GM19351 (cell line): Measurements from ENCODE around the gene TMEM51.

Experiments used
- ATAC-seq: cut with Tn5 transposase; IDR thresholded peaks from one replicate; pipeline ENCODE4 v1.9.1; 2021; ENCODE audit warnings: mild to moderate bottlenecking, moderate library complexity; ENCODE audit not compliant: unreplicated experiment

The TMEM51 gene

GRCh38 chr1:15191770-15192169, 38.2 kb downstream of the TMEM51 start:
- ATAC-seq: no peak

DNA sequence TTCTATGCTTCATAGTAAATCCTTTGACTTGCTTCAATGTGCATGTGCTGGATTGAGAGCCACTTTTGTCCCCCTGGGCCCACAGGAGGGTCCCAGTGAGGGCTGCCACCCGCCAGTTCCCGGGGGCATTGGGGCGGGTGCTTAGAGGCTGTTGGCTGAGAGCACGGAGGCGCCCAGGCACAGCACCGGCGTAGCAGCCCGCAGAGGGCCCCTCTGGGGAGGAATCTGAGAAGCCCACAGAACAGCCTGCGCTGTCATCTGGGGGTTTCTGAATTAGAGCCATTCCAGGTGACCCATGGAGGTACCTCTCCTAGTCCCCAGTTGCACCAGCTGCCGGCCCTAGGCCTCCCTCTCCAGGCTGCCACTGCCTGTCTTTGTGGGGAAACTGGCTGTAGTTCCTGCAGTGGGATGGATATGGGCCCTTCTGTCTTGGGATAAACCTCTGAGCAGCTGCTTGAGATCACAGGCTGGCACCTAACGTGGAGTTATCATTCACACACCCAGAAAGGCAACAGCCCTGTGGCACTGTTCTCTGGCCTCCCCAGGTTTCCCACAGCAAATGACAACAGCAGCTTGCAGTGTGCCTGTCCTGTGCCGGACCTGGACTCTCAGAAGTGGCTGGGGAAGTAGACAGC, 39.5 kb downstream of the TMEM51 start:
- no peak for ATAC-seq

- no peak for ATAC-seq
These were observed 42.0 kb downstream of the TMEM51 start for GRCh38 chr1:15195420-15196052.

DNA sequence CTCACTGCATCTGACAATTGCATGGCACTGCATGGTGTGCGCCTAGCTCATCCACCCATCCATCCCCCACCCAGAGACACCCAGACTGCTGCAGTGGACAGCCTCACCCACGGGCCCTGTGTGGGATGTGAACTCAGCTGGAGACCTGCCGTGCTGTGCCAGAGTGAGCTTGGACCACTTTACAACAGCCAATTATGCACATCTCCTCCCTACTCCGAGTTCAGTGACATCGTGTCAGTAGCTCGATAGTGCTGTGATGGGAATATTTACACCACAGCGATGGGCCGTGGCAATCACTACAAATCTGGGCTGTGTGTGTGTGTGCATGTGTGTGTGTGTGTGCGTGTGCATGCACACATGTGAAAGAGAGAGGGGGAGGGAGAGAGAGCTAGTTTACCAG, 42.5 kb downstream of the TMEM51 start:
- no peak for ATAC-seq

DNA sequence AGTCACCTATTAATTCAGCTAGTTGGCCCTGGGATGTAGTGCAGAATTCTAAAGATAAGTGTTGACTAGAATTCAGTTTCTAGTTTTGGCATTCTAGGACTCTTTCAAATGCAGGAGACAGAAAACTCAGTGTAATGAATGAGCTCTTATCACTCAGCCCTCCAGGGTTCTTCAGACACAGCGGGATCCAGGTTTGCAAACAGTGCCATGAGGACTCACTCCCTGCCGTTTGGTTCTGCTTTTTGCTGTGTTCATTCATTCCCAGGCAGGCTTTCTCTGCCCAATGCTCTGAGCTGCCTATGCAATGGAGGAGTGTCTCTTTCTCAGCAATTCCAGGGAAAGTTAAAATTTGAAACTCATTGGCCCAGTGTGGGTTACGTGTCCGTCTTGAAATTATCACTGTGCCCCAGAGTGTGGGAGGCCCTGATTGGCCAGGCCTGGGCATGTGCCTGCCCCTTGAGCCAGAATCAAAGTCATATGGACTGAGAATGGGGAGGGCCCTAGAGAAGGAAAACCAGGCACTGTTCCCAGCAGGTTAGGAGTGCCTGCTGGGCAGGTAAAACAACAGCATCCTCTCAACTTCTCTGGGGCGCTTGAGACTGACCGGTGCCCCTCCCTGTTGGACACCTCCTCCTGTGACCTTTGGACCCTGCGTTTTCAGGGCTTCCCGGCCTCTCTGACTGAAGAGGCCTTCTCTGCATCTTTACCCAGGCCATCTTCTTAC, 43.4 kb downstream of the TMEM51 start:
- ATAC-seq: no peak

- no peak for ATAC-seq
These were observed 44.3 kb downstream of the TMEM51 start for GRCh38 chr1:15197591-15198447.

- ATAC-seq: no peak
These were observed 45.1 kb downstream of the TMEM51 start for GRCh38 chr1:15198684-15199083.

DNA sequence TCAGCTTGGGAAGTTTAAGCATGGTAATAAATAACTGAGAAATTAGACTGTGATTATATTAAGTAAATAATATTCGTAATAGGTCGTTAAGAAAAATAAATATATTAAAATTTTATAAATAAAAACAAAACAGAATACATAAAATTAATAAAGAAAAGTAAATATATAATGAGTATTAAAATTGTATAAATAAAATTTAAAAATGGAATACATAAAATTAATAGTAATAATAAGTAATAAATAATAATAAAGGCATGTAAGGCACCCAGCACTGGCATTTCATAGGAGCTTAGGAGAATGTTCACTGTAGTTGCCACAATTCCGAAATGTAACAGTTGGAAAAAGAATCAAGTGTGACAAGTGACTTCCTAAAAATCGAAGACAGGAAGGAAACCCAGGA, 47.7 kb downstream of the TMEM51 start:
- ATAC-seq: no peak

GRCh38 chr1:15201849-15202551, 48.5 kb downstream of the TMEM51 start:
- no peak for ATAC-seq

DNA sequence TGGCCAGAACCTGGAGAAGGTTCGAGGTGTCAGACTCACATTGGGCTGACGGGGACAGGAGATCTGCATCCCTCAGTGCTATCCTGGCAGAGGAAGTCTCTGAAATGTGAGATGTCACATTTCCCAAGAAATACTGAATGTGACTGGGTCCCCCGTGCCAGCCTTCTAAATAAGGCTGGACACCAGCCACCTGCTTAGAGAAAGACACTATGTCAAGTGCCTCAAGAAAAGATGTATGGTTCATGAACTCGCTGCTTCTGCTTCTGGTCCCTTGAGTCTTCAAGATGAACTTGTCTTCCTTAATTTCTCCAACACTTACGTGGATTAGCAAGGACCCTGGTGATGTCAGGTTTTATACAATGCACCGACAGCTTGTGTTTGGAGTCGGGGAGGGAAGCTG, 51.4 kb downstream of the TMEM51 start:
- ATAC-seq: no peak

DNA sequence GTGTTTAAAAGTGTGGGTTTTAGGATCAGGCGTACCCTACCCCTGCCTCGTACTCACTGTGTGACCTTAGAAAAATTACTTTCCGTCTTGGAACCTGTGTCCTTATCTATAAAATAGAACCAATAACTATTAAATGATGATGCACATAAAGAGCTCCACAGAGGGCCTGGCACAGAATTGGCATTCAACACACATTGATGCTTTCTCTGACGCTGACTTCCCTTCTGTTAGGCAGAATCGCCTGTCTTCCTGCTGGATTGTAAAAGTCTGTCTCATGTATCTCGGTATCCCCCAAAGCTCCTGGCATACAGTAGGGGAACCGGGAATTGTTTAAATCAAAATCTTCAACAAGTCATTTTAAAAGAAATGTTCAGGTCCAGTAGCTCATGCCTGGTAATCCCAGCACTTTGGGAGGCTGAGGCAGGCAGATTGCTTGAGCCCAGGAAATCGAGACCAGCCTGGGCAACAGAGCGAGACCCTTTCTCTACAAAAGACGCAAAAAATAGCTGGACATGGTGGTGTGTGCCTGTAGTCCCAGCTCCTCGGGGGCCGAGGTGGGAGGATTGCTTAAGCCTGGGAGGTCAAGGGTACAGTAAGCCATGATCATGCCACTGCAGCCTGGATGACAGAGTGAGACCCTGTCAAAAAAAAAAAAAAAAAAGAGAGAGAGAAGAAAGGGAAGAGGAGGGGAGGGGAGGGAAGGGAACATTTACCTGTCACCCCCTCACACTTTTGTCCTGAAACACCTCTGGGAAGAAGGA, 52.2 kb downstream of the TMEM51 start:
- no peak for ATAC-seq

DNA sequence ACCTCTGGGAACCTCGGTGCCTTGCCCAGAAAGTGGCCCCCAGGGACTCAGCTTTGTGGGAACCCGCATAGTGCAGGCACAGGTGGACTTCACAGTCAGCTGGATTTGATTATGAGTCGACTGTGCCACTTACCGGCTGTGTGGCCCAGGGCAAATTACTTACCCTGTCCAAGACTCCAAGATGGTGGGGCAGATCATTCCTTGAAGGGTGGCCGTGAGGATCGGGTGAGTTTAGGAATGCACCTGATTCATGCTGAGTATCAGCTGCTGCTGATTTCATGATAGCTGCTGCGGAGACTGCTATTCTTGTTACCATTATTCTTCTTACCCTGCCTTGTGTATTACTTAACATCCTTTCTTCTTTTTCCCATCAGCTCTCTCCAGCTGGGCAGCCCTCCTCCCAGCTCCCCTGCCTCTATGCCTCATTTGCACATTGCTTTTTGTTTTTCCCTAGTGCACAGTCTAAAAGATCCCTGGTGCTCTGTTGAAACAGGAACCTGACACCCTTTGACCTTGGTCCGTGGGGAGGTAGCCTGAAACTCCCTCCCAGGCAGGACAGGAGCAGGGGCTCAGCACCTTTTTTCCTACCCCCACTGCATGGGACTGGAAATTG, 53.0 kb downstream of the TMEM51 start:
- no peak for ATAC-seq

DNA sequence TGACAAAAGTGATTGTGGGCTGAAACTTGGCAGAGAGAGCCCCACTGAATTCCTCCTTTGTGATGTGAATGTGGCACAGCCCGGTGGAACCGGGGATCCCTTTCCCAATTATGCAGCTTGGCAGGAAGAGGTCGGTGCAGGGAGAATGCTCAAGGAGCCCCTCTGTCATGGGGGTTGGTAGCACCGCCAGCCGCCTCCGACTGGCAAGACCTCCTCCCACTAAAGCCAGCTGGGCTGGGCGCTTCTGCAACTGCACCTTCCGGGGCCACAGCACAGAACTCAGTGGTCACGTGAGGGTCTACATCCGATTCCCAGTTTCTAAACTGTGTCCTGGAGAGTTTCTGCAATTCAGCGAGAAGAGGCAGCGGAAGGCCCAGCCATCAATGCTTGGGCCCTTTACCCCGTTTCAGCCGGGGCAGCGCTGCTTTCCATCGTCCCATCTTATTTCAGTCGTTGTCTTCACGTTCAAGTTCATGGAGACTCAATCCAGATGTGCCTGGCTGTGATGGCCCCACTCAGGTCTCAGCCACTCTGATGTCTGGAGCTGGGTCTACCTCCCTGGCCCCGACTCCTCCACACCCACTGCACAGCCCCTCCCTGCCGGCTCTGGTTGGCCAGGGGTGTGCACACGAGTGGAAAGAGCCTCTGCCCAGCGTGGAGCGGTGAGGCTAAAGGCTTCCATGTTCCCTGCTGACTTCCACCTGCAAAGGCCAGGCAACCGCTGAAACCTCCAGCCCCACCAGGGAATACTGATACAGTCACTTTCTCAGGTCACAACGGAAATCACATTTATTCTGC, 53.7 kb downstream of the TMEM51 start:
- ATAC-seq: no peak

- ATAC-seq: no peak
These were observed 54.4 kb downstream of the TMEM51 start for GRCh38 chr1:15207829-15208429.

DNA sequence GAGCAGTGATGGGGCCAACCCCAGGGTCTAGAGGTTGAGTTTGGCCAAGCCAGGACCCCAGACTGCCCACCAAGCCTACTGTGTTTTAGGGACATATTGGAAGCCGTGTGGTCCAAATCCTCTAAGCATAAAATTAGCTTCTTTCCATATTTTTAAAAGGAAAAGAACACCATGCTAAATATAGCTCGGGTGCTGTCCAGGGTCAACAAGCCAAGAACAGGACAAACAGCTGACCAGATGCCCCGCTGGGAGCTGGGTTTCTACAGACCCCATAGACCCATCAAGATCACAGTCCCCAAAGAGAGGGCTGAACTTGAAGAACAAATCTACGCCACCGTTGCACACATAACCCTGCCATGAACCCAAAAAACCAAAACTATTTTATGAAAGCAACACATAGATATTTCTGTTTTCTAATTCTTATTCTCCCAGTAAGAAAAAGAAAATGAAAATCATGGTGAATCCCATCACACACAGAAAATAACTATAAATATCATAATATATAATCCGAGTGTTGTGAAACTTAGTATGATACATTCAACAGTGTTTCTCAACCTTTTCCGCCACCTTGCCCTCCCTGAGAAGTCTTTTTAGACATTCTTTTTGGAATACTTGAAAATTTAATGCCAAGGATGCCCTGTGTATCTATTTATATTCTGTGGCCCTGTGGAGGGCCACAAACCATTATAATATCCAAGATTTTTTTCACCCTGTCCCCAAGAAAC, 57.3 kb downstream of the TMEM51 start:
- no peak for ATAC-seq

- ATAC-seq: no peak
These were observed 57.9 kb downstream of the TMEM51 start for GRCh38 chr1:15211424-15211823.

GRCh38 chr1:15212216-15212953, 58.8 kb downstream of the TMEM51 start:
- ATAC-seq: no peak
